AG04450 (cell line): ENCODE measurements around the gene CYP11A1. TPM values are rescaled to one million over a fixed set of nuclear protein-coding genes. Genes with fewer than 3 reads are reported as not detected.

Experiments
- CTCF ChIA-PET: fragments of 300-600, 350-600 bp; formaldehyde crosslinking; extraction: SDS; loops from one replicate; lab custom pipeline; 2022; ENCODE audit warnings: antibody characterized with exemption, inconsistent platforms; lab: Charles Lee
- POLR2A ChIA-PET: fragments of 350-600 bp; formaldehyde crosslinking; extraction: SDS; loops from one replicate; lab custom pipeline; 2021; ENCODE audit warnings: antibody characterized with exemption, inconsistent platforms; lab: Yijun Ruan, JAX
- DNase-seq: peaks from one replicate; pipeline ENCODE4 v3.0.0-alpha.2; 2011; ENCODE audit warnings: low read depth, low spot score
- H3K27ac ChIP-seq: one replicate; pipeline ENCODE4 v1.5.1; 2012; ENCODE audit warnings: low read depth, low read length, control low read depth
- H3K27me3 ChIP-seq: one replicate; pipeline ENCODE4 v1.6.0; 2012; ENCODE audit warnings: low read length; ENCODE audit not compliant: control insufficient read depth, insufficient read depth
- H3K4me3 ChIP-seq: 2 replicates; pipeline ENCODE4 v1.5.1; 2011; ENCODE audit warnings: mild to moderate bottlenecking, low read depth, low read length, control low read depth
- H3K9me3 ChIP-seq: 2 replicates; pipeline ENCODE4 v1.5.1; 2012; ENCODE audit warnings: low read length; ENCODE audit not compliant: control insufficient read depth, insufficient read depth
- CTCF ChIP-seq: IDR thresholded peaks from 2 replicates; pipeline ENCODE4 v1.5.1; 2011; ENCODE audit warnings: low read depth, low read length, control low read depth, inconsistent platforms
- polyA plus RNA-seq: library from polyadenylated mRNA; depleted of rRNA; stranded (reverse); fragments of >200 nt; gene quantifications from 2 replicates; pipeline ENCODE4 v1.2.3, GENCODE V29; 2011

Gene CYP11A1
- polyA plus RNA-seq, 1 experiment = 0.14 TPM

GRCh38 chr15:74386496-74387140 is 19.2 kb upstream of the CYP11A1 start:
- H3K27me3 ChIP-seq = no peaks in the 10 kb centered on the region
- H3K9me3 ChIP-seq = no peaks in the 10 kb centered on the region
- H3K4me3 ChIP-seq = no peak overlapping the region
- no peak for DNase-seq
- H3K27ac ChIP-seq = no peak overlapping the region
- ChIA-PET CTCF (interaction anchor here (5.6 kb wide), 1 partner anchor 53 kb away, joined by 209 read pairs; the partner anchor contains the start of gene SEMA7A), POLR2A (no interaction called here)
- TF ChIP-seq CTCF = no peak

- Histone ChIP-seq H3K27me3 (no peaks in the 10 kb centered on the region), H3K9me3 (no peaks in the 10 kb centered on the region), H3K4me3 (no peak overlapping the region), H3K27ac (no peak overlapping the region)
- no peak for DNase-seq
- no peak for TF ChIP-seq CTCF
- ChIA-PET POLR2A (no interaction called here), CTCF (interaction anchor here (1.7 to 5.6 kb wide), 2 partner anchors 10 to 54 kb away, joined by 6 to 209 read pairs; partner anchors contain the start of gene SEMA7A)
Measured at GRCh38 chr15:74385733-74386132, 18.3 kb upstream of the CYP11A1 start.

- ChIA-PET CTCF (interaction anchor here (1.4 to 5.6 kb wide), 4 partner anchors 9 to 54 kb away, joined by 3 to 209 read pairs (median 6); partner anchors contain the start of gene SEMA7A), POLR2A (no interaction called here)
- Histone ChIP-seq H3K9me3 (no peaks in the 10 kb centered on the region), H3K27ac (no peak overlapping the region), H3K4me3 (no peak overlapping the region), H3K27me3 (no peaks in the 10 kb centered on the region)
- DNase-seq = no peak
- no peak for TF ChIP-seq CTCF
Measured at GRCh38 chr15:74384881-74385643, 17.6 kb upstream of the CYP11A1 start.

GRCh38 chr15:74384566-74384880 is 17.1 kb upstream of the CYP11A1 start:
- no peak overlapping the region for H3K4me3 ChIP-seq
- no peaks in the 10 kb centered on the region for H3K9me3 ChIP-seq
- DNase-seq = no peak
- H3K27ac ChIP-seq = no peak overlapping the region
- POLR2A ChIA-PET = no interaction called here
- H3K27me3 ChIP-seq = no peaks in the 10 kb centered on the region
- CTCF ChIA-PET = interaction anchor here (0.8 to 5.6 kb wide), 5 partner anchors 8 to 247 kb away, joined by 3 to 209 read pairs (median 5); partner anchors contain the start of gene SEMA7A
- no peak for TF ChIP-seq CTCF
